K562 (cell line): ENCODE results near the gene BRCA1. TPM values are rescaled to one million over a fixed set of nuclear protein-coding genes. Genes with fewer than 3 reads are reported as not detected.

Experiments used
- CTBP1 ChIP-seq: fragments of 450-650 bp; IDR thresholded peaks from 2 replicates; pipeline ENCODE4 v1.6.1; 2016; ENCODE audit warnings: borderline replicate concordance
- ETS1 ChIP-seq: conservative IDR thresholded peaks from 2 replicates; pipeline ENCODE4 v1.6.1; 2011; ENCODE audit warnings: low read depth, mild to moderate bottlenecking, low read length; ENCODE audit not compliant: control insufficient read depth
- ETV5 ChIP-seq: sonication (generic); formaldehyde crosslinking; IDR thresholded peaks from 2 replicates; pipeline ENCODE4 v1.4.0; 2020; ENCODE audit warnings: low read depth, mild to moderate bottlenecking, missing genetic modification reagents
- GABPB1 ChIP-seq: sonication (generic); formaldehyde crosslinking; IDR thresholded peaks from 2 replicates; pipeline ENCODE4 v1.8.0; 2022; ENCODE audit warnings: mild to moderate bottlenecking, missing genetic modification reagents
- GATA2 ChIP-seq: sonication (generic); formaldehyde crosslinking; IDR thresholded peaks from 2 replicates; pipeline ENCODE4 v1.4.0; 2020; ENCODE audit warnings: mild to moderate bottlenecking, missing genetic modification reagents
- GTF2A2 ChIP-seq: IDR thresholded peaks from 2 replicates; pipeline ENCODE4 v1.6.1; 2016; ENCODE audit warnings: mild to moderate bottlenecking, missing genetic modification characterization, missing compliant biosample characterization
- HOXB6 ChIP-seq: fragments of 250-450 bp; sonication (Bioruptor Pico); IDR thresholded peaks from 2 replicates; pipeline ENCODE4 v1.5.1; 2022; ENCODE audit warnings: mild to moderate bottlenecking, borderline replicate concordance
- HSF4 ChIP-seq: fragments of 250-450 bp; sonication (Bioruptor Pico); IDR thresholded peaks from 2 replicates; pipeline ENCODE4 v2.1.2; 2022; ENCODE audit warnings: mild to moderate bottlenecking, moderate library complexity, borderline replicate concordance
- ILF3 ChIP-seq: fragments of 450-650 bp; IDR thresholded peaks from 2 replicates; pipeline ENCODE4 v1.6.1; 2018; ENCODE audit warnings: antibody characterized with exemption, mild to moderate bottlenecking, moderate library complexity, borderline replicate concordance
- KDM1A ChIP-seq, 2 experiments: fragments of 450-650 bp; IDR thresholded peaks; 2 replicates each; pipeline ENCODE4 v1.6.1; 2016; ENCODE audit warnings: mild to moderate bottlenecking in 2 of 2
- MAZ ChIP-seq, 2 experiments: fragments of 450-650 bp in 1 of 2; sonication (generic) in 1 of 2; formaldehyde crosslinking; IDR thresholded peaks in 1 of 2; conservative IDR thresholded peaks in 1 of 2; 2 replicates each; pipeline versions ENCODE4 v1.4.0 to v1.5.0; 2020; ENCODE audit warnings: mild to moderate bottlenecking in 1 of 2, missing genetic modification reagents in 1 of 2
- MTA2 ChIP-seq: fragments of 450-650 bp; IDR thresholded peaks from 2 replicates; pipeline ENCODE4 v1.6.1; 2016; ENCODE audit warnings: low read depth
- NR2C1 ChIP-seq, 2 experiments: fragments of 450-650 bp; IDR thresholded peaks; 2 replicates each; pipeline ENCODE4 v1.6.1; 2017; ENCODE audit warnings: mild to moderate bottlenecking in 2 of 2, antibody characterized with exemption in 1 of 2, inconsistent platforms in 1 of 2, missing compliant biosample characterization in 1 of 2, missing genetic modification characterization in 1 of 2
- PCBP2 ChIP-seq: fragments of 200-400 bp; formaldehyde crosslinking; IDR thresholded peaks from 2 replicates; pipeline ENCODE4 v1.6.1; 2018; ENCODE audit warnings: low read length, low read depth, mild to moderate bottlenecking, moderate library complexity; ENCODE audit not compliant: poor library complexity, severe bottlenecking
- RBM22 ChIP-seq: fragments of 200-400 bp; formaldehyde crosslinking; IDR thresholded peaks from 2 replicates; pipeline ENCODE4 v1.6.1; 2018; ENCODE audit warnings: low read length, low read depth; ENCODE audit not compliant: poor library complexity, severe bottlenecking
- SIN3A ChIP-seq, 2 experiments: fragments of 150-350 bp in 1 of 2; IDR thresholded peaks; 2 replicates each; pipeline ENCODE4 v1.6.1; 2011 to 2016; ENCODE audit warnings: borderline replicate concordance in 2 of 2, low read depth in 2 of 2, low read length in 2 of 2, mild to moderate bottlenecking in 2 of 2, moderate library complexity in 2 of 2; ENCODE audit not compliant: control insufficient read depth in 1 of 2
- TAL1 ChIP-seq: fragments of 450-650 bp; IDR thresholded peaks from 2 replicates; pipeline ENCODE4 v1.6.1; 2016; ENCODE audit warnings: mild to moderate bottlenecking
- TRIM28 ChIP-seq: fragments of 450-650 bp; IDR thresholded peaks from 2 replicates; pipeline ENCODE4 v1.6.1; 2017
- USF1 ChIP-seq: sonication (generic); formaldehyde crosslinking; IDR thresholded peaks from 2 replicates; pipeline ENCODE4 v1.9.0; 2022; ENCODE audit warnings: mild to moderate bottlenecking, missing genetic modification reagents
- ZNF146 ChIP-seq: IDR thresholded peaks from one replicate; pipeline ENCODE4 v1.6.1; 2018; ENCODE audit warnings: missing compliant biosample characterization; ENCODE audit not compliant: unreplicated experiment
- ZNF217 ChIP-seq: sonication (generic); formaldehyde crosslinking; IDR thresholded peaks from 2 replicates; pipeline ENCODE4 v1.8.0; 2022; ENCODE audit warnings: mild to moderate bottlenecking, missing genetic modification reagents
- ZNF24 ChIP-seq: fragments of 450-650 bp; IDR thresholded peaks from 2 replicates; pipeline ENCODE4 v1.6.1; 2016
- ZNF311 ChIP-seq: fragments of 250-450 bp; sonication (Bioruptor Pico); IDR thresholded peaks from 2 replicates; pipeline ENCODE4 v1.4.0; 2020; ENCODE audit warnings: mild to moderate bottlenecking, moderate library complexity
- ZNF507 ChIP-seq: conservative IDR thresholded peaks from 2 replicates; pipeline ENCODE4 v1.6.1; 2017; ENCODE audit warnings: missing genetic modification characterization, missing compliant biosample characterization
- ZNF511 ChIP-seq: sonication (generic); formaldehyde crosslinking; IDR thresholded peaks from 2 replicates; pipeline ENCODE4 v1.8.0; 2022; ENCODE audit warnings: mild to moderate bottlenecking, missing genetic modification reagents
- polyA plus RNA-seq, 8 experiments: library from polyadenylated mRNA; depleted of rRNA in 4 of 8; stranded (reverse) in 5 of 8; unstranded in 3 of 8; fragments of >200 nt; fragmentation: Nextera tagmentation in 2 of 8; fragmentation: Illumina TruSeq in 1 of 8; extraction: Ambion mirVana in 2 of 8; extraction: Trizol in 1 of 8; gene quantifications; 2 replicates each; pipeline versions ENCODE4 v1.2.1 to v1.2.3, GENCODE V29; 2011 to 2014; ENCODE audit warnings: inconsistent platforms in 1 of 8, missing spikeins in 1 of 8
- total RNA-seq, 7 experiments: library from RNA; depleted of rRNA in 6 of 7; stranded (reverse); fragments of >200 nt in 6 of 7; fragmentation: Illumina TruSeq in 2 of 7; extraction: Trizol in 2 of 7; gene quantifications; 2 replicates each; pipeline versions ENCODE4 v1.2.1 to v1.2.3, GENCODE V29; 2011 to 2021; ENCODE audit warnings: low replicate concordance in 1 of 7

Gene BRCA1
- total and polyA plus RNA-seq, 9 of the 15 experiments (the other 6 are each of a cell fraction or from before 2014, with no cell fraction given): 25.9 to 95.3 (median 62.3) TPM

GRCh38 chr17:43020789-43021740 lies 104.1 kb downstream of the BRCA1 start (continued):
- TF ChIP-seq USF1 (CRISPR knock-in tag): peak; percentile 90
- TF ChIP-seq NR2C1 (IDR thresholded peaks at IDR 0.05): peak; percentile 38; the same call in 1 of the 2 replicates
- TF ChIP-seq NR2C1 (tag; IDR thresholded peaks at IDR 0.05): peak; percentile 51; the same call in 1 of the 2 replicates
- no peak for TF ChIP-seq RBM22
- TF ChIP-seq TAL1: 0 out of 2 replicates have a peak, but pooled peaks have one; percentile 15
- no peak for TF ChIP-seq PCBP2
- no peak for TF ChIP-seq ZNF511 (CRISPR knock-in tag)
- no peak for TF ChIP-seq ZNF146 (CRISPR knock-in tag)
- TF ChIP-seq HSF4 (CRISPR knock-in tag): no peak
- TF ChIP-seq ZNF311 (CRISPR knock-in tag): no peak
- no peak for TF ChIP-seq ILF3
- TF ChIP-seq GATA2: peak; percentile 31; the same call in 1 of the 2 replicates
- TF ChIP-seq ZNF24: 0 out of 2 replicates have a peak, but pooled peaks have one; percentile 47
- peak; percentile 90 to 91 for TF ChIP-seq KDM1A (IDR thresholded peaks at IDR 0.05)
- TF ChIP-seq MAZ (CRISPR knock-in tag; conservative IDR thresholded peaks at IDR 0.05 in 1 of 2, IDR thresholded peaks at IDR 0.05 in 1 of 2): peak; percentile 43 to 84; a peak in 3 of 4 replicates
- TF ChIP-seq TRIM28: no peak
- no peak for TF ChIP-seq HOXB6
- peak; percentile 49; the same call in 1 of the 2 replicates for TF ChIP-seq MTA2
- TF ChIP-seq ZNF507: no peak
- TF ChIP-seq ETV5: no peak
- no peak for TF ChIP-seq GABPB1 (CRISPR knock-in tag)
- TF ChIP-seq ZNF217 (CRISPR knock-in tag): no peak
- TF ChIP-seq CTBP1: peak; percentile 84
- TF ChIP-seq SIN3A (IDR thresholded peaks at IDR 0.05; ENCODE audit: borderline replicate concordance in 2 of 2, control insufficient read depth in 1 of 2, low read depth in 2 of 2, low read length in 2 of 2): peak; percentile 43 to 66; a peak in 1 of 4 replicates
- TF ChIP-seq GTF2A2 (tag): no peak
- no peak for TF ChIP-seq ETS1
